H9 (cell line): ENCODE measurements around the gene ILF3. TPM values are rescaled to one million over a fixed set of nuclear protein-coding genes. Genes with fewer than 3 reads are reported as not detected.

Experiments used
- DNase-seq: peaks from one replicate; pipeline ENCODE4 v3.0.0-alpha.2; 2017
- H2AFZ ChIP-seq: one replicate; pipeline ENCODE4 v1.6.1; 2013; ENCODE audit warnings: mild to moderate bottlenecking, low read length, control low read depth, moderate library complexity
- H2AK5ac ChIP-seq: 2 replicates; pipeline ENCODE4 v1.6.1; 2013; ENCODE audit warnings: low read length, control low read depth, mixed read lengths; ENCODE audit not compliant: insufficient read length
- H2BK120ac ChIP-seq: one replicate; pipeline ENCODE4 v1.6.1; 2013; ENCODE audit warnings: low read depth, mild to moderate bottlenecking, low read length, control low read depth, inconsistent platforms; ENCODE audit not compliant: poor library complexity, severe bottlenecking
- H2BK12ac ChIP-seq: 2 replicates; pipeline ENCODE4 v1.6.1; 2013; ENCODE audit warnings: low read length, control low read depth, mixed read lengths, low read depth; ENCODE audit not compliant: insufficient read length
- H2BK15ac ChIP-seq: 2 replicates; pipeline ENCODE4 v1.6.1; 2013; ENCODE audit warnings: low read depth, low read length, control low read depth
- H2BK20ac ChIP-seq: one replicate; pipeline ENCODE4 v1.6.1; 2013; ENCODE audit warnings: low read depth, mild to moderate bottlenecking, low read length, control low read depth, inconsistent platforms; ENCODE audit not compliant: poor library complexity, severe bottlenecking
- H2BK5ac ChIP-seq: 2 replicates; pipeline ENCODE4 v1.6.1; 2013; ENCODE audit warnings: low read length, control low read depth, mixed read lengths; ENCODE audit not compliant: insufficient read length
- H3K14ac ChIP-seq: 2 replicates; pipeline ENCODE4 v1.6.1; 2013; ENCODE audit warnings: low read length, control low read depth; ENCODE audit not compliant: insufficient read depth
- H3K18ac ChIP-seq: 2 replicates; pipeline ENCODE4 v1.6.1; 2013; ENCODE audit warnings: low read depth, mild to moderate bottlenecking, mixed read lengths, low read length, control low read depth; ENCODE audit not compliant: insufficient read length
- H3K23ac ChIP-seq: 2 replicates; pipeline ENCODE4 v1.6.1; 2013; ENCODE audit warnings: low read length, control low read depth, mixed read lengths, low read depth; ENCODE audit not compliant: insufficient read length
- H3K23me2 ChIP-seq: 2 replicates; pipeline ENCODE4 v1.6.1; 2013; ENCODE audit warnings: low read depth, mild to moderate bottlenecking, mixed read lengths, low read length, control low read depth; ENCODE audit not compliant: insufficient read length, poor library complexity, severe bottlenecking
- H3K27ac ChIP-seq: 2 replicates; pipeline ENCODE4 v1.5.1; 2013; ENCODE audit warnings: low read length, control low read depth, mixed read lengths, low read depth; ENCODE audit not compliant: insufficient read length
- H3K27me3 ChIP-seq: 2 replicates; pipeline ENCODE4 v1.6.1; 2013; ENCODE audit warnings: low read length, control low read depth, inconsistent platforms; ENCODE audit not compliant: insufficient read depth
- H3K4ac ChIP-seq: 2 replicates; pipeline ENCODE4 v1.6.1; 2013; ENCODE audit warnings: low read depth, mild to moderate bottlenecking, control low read depth, inconsistent platforms, low read length, moderate library complexity
- H3K4me1 ChIP-seq: 2 replicates; pipeline ENCODE4 v1.6.1; 2013; ENCODE audit warnings: low read length, control low read depth, inconsistent platforms; ENCODE audit not compliant: insufficient read depth
- H3K4me2 ChIP-seq: 2 replicates; pipeline ENCODE4 v1.6.1; 2013; ENCODE audit warnings: low read length, control low read depth, mixed read lengths; ENCODE audit not compliant: insufficient read length, insufficient read depth
- H3K56ac ChIP-seq: 2 replicates; pipeline ENCODE4 v1.6.1; 2013; ENCODE audit warnings: low read depth, mild to moderate bottlenecking, mixed read lengths, low read length, control low read depth; ENCODE audit not compliant: insufficient read length
- H3K79me1 ChIP-seq: 2 replicates; pipeline ENCODE4 v1.6.1; 2013; ENCODE audit warnings: low read depth, mild to moderate bottlenecking, moderate library complexity, low read length, control low read depth, inconsistent platforms; ENCODE audit not compliant: insufficient read depth, poor library complexity, severe bottlenecking
- H3K79me2 ChIP-seq: 2 replicates; pipeline ENCODE4 v1.6.1; 2013; ENCODE audit warnings: low read length, control low read depth, inconsistent platforms; ENCODE audit not compliant: insufficient read depth
- H3K9ac ChIP-seq: 2 replicates; pipeline ENCODE4 v1.6.1; 2013; ENCODE audit warnings: low read length, control low read depth, mixed read lengths; ENCODE audit not compliant: insufficient read length; ENCODE audit errors: extremely low read depth
- H3K9me3 ChIP-seq: one replicate; pipeline ENCODE4 v1.6.1; 2013; ENCODE audit warnings: low read depth, low read length, inconsistent platforms; ENCODE audit not compliant: control insufficient read depth
- H3T11ph ChIP-seq: one replicate; pipeline ENCODE4 v1.6.1; 2013; ENCODE audit warnings: mild to moderate bottlenecking, low read length, control low read depth, inconsistent platforms
- H4K20me1 ChIP-seq: one replicate; pipeline ENCODE4 v1.6.1; 2013; ENCODE audit not compliant: control insufficient read depth, insufficient read length, insufficient read depth
- H4K5ac ChIP-seq: 2 replicates; pipeline ENCODE4 v1.6.1; 2013; ENCODE audit warnings: low read depth, mild to moderate bottlenecking, mixed read lengths, low read length, control low read depth; ENCODE audit not compliant: insufficient read length
- H4K8ac ChIP-seq: replicated peaks from 2 replicates; pipeline ENCODE4 v1.6.1; 2013; ENCODE audit warnings: low read length, control low read depth, mixed read lengths, low read depth; ENCODE audit not compliant: insufficient read length
- H4K91ac ChIP-seq: 2 replicates; pipeline ENCODE4 v1.6.1; 2013; ENCODE audit warnings: low read depth, mild to moderate bottlenecking, moderate library complexity, mixed read lengths, low read length, control low read depth; ENCODE audit not compliant: insufficient read length
- H3K27ac Mint-ChIP-seq, 3 experiments: 2 replicates in 2 of 3; 3 replicates in 1 of 3; pipeline ENCODE4 v1.8.0; 2020 to 2021; ENCODE audit warnings: mixed read lengths in 3 of 3, mild to moderate bottlenecking in 1 of 3, moderate library complexity in 1 of 3
- H3K27me3 Mint-ChIP-seq: 2 replicates; pipeline ENCODE4 v1.8.0; 2021; ENCODE audit warnings: low read depth, mild to moderate bottlenecking, moderate library complexity, mixed read lengths
- H3K36me3 Mint-ChIP-seq, 3 experiments: 2 replicates in 2 of 3; 3 replicates in 1 of 3; pipeline ENCODE4 v1.8.0; 2020 to 2021; ENCODE audit warnings: low read depth in 3 of 3, mixed read lengths in 3 of 3; ENCODE audit not compliant: insufficient read depth in 1 of 3
- H3K4me1 Mint-ChIP-seq, 2 experiments: 2 replicates each; pipeline ENCODE4 v1.8.0; 2020; ENCODE audit warnings: mixed read lengths in 2 of 2
- H3K4me3 Mint-ChIP-seq, 2 experiments: 2 replicates in 1 of 2; 3 replicates in 1 of 2; pipeline ENCODE4 v1.8.0; 2020 to 2021; ENCODE audit warnings: mild to moderate bottlenecking in 2 of 2, mixed read lengths in 2 of 2, moderate library complexity in 1 of 2
- H3K9me3 Mint-ChIP-seq, 2 experiments: 2 replicates in 1 of 2; 3 replicates in 1 of 2; pipeline ENCODE4 v1.8.0; 2020; ENCODE audit warnings: mild to moderate bottlenecking in 2 of 2, mixed read lengths in 2 of 2, moderate library complexity in 1 of 2
- WGBS: extraction: QIAGEN DNeasy Blood & Tissue Kit; methylation state at CpG from one replicate; pipeline ENCODE4 v1.1.7; 2013; ENCODE audit warnings: missing lambda C conversion rate, low lambda C conversion rate, mixed read lengths; ENCODE audit not compliant: insufficient read length; ENCODE audit errors: extremely low coverage; 5-methylcytosine and 5-hydroxymethylcytosine counted together
- total RNA-seq: library from RNA; stranded (reverse); gene quantifications from 2 replicates; pipeline ENCODE4 v1.2.1, GENCODE V29; 2021
- TF ChIP-seq, protein P1 (sequence below): fragments of 200-600 bp; sonication (generic); conservative IDR thresholded peaks from 3 replicates; pipeline ENCODE4 v1.8.0; 2021; ENCODE audit warnings: antibody characterized with exemption, mild to moderate bottlenecking

The ILF3 gene
- total RNA-seq, 1 experiment from 2014 or later: 841 TPM

DNA sequence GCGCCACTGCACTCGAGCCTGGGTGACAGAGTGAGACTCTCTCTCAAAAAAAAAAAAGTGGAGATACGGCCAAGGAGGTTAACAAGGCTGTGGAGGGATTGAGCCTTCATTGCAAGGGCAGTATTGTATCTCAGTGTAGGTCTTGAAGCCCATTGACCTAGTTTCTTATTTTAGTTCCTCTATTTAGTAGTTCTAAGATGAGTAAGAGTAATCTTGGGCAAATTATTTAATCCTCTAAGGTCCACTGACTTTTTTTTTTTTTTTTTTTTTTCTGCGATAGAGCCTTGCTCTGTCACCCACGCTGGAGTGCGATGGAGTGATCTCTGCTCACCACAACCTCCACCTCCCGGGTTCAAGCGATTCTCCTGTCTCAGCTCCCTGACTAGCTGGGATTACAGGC, 14.3 kb upstream of the ILF3 start:
- Histone ChIP-seq H3K14ac (no peak overlapping the region), H3T11ph (no peak overlapping the region), H3K23me2 (no peaks in the 10 kb centered on the region), H4K20me1 (no peaks in the 10 kb centered on the region), H2BK20ac (no peak overlapping the region), H3K79me1 (no peaks in the 10 kb centered on the region), H3K4ac (no peak overlapping the region), H2AFZ (no peak overlapping the region), H2AK5ac (no peak overlapping the region), H3K9me3 (no peaks in the 10 kb centered on the region), H3K56ac (no peak overlapping the region), H4K5ac (no peak overlapping the region), H3K27me3 (no peaks in the 10 kb centered on the region), H3K9ac (no peak overlapping the region), H3K4me2 (no peak overlapping the region), H3K23ac (no peak overlapping the region), H2BK5ac (no peak overlapping the region), H4K8ac (no peak overlapping the region), H3K27ac (no peak overlapping the region), H2BK120ac (no peak overlapping the region), H3K18ac (no peak overlapping the region), H3K4me1 (peaks cover 3% of the 10 kb centered on the region; the same call in 1 of the 2 replicates), H2BK15ac (no peak overlapping the region), H3K79me2 (no peaks in the 10 kb centered on the region), H2BK12ac (no peak overlapping the region), H4K91ac (no peak overlapping the region)
- no CpG with 5 or more reads among the region's 8 CpGs for WGBS
- no peak overlapping the region for H3K27ac Mint-ChIP-seq
- peaks cover 42 to 86% (median 75%) of the 10 kb centered on the region in 3 experiments; a peak in 6 of 7 replicates for H3K36me3 Mint-ChIP-seq
- no peak for DNase-seq
- H3K4me3 Mint-ChIP-seq: no peak overlapping the region
- TF ChIP-seq, protein P1, sequence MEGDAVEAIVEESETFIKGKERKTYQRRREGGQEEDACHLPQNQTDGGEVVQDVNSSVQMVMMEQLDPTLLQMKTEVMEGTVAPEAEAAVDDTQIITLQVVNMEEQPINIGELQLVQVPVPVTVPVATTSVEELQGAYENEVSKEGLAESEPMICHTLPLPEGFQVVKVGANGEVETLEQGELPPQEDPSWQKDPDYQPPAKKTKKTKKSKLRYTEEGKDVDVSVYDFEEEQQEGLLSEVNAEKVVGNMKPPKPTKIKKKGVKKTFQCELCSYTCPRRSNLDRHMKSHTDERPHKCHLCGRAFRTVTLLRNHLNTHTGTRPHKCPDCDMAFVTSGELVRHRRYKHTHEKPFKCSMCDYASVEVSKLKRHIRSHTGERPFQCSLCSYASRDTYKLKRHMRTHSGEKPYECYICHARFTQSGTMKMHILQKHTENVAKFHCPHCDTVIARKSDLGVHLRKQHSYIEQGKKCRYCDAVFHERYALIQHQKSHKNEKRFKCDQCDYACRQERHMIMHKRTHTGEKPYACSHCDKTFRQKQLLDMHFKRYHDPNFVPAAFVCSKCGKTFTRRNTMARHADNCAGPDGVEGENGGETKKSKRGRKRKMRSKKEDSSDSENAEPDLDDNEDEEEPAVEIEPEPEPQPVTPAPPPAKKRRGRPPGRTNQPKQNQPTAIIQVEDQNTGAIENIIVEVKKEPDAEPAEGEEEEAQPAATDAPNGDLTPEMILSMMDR: no peak
- peaks cover 34 to 41% of the 10 kb centered on the region in 2 experiments for H3K4me1 Mint-ChIP-seq
- no peaks in the 10 kb centered on the region for H3K9me3 Mint-ChIP-seq
- no peaks in the 10 kb centered on the region for H3K27me3 Mint-ChIP-seq
